ENCODE measurements around the gene STX7.

STX7 gene

DNA sequence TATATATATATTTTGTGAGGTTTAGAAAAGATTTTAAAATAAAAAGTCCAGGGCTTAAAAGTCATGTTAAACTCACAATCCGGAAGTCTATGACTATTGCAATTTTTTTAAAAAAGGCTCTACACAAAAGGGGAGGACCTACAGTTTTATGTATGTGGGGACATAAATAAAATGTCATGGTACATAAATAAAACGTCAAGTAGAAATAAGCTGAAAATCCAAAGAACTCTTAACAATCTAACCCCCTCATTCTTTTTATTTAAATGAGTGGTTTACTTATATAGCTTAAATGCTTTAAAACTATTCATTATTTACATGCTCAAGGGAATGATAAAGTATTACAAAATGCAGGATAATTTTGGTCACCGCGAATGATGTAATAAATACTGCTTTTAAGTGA is 36.2 kb downstream of the STX7 start:
- DNase-seq (ENCODE audit: low spot score) = no peak

DNA sequence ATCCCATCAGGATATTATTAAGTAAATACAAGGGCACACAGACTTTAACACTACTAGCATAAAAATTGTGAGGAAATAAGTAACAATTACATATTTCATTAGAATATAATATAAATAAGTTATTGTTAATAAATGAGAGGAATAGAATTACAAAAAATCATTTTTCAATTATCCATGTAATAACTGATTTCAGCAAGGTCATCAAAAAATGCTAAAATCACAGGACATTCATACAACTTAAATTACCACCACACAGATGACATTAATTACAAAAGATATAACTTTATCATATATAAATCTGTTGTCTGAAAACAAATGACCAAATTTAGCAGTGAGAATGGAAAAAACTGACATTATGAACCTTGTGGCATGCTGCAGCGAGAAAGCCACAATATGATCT is 37.0 kb downstream of the STX7 start:
- DNase-seq (ENCODE audit: low spot score) = no peak

DNA sequence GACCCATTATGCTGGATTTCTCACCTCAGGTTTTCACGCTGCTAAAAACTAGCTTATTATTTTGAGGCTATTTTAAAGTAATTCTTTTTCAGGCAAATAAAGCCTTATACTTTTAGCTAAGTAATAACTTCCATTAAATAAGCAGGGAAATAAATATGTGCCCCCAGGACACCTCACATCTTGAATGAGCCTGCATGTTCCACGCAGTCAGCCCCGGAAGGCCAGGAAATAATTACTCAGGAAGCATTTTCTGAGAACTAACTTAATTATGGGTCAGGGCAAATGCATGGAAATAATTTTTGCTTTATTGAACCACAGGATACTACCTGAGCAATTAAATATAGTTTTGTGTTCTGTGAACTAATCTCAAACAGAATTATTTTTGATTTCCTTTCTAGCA is 41.1 kb downstream of the STX7 start:
- DNase-seq (ENCODE audit: low spot score) = no peak

DNA sequence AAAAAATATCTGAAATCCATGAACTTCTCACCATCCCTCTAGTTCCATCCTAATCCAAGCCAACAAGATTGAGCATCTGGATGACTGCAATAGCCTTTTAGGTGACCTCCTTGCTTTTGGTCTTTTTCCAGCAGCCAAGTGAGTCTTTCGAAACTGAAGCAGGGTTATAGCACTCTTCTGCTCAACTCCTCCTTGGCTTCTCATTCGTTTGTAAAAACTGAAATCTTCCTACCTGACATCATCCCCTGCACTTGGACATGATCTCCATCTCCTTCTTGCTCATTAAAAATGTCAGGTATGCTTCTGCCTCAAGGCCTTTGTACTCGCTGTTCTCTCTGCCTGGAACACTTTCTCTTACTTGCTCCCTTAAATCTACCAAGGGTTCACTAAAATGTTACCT is 46.0 kb downstream of the STX7 start:
- no peak for DNase-seq (ENCODE audit: low spot score)

DNA sequence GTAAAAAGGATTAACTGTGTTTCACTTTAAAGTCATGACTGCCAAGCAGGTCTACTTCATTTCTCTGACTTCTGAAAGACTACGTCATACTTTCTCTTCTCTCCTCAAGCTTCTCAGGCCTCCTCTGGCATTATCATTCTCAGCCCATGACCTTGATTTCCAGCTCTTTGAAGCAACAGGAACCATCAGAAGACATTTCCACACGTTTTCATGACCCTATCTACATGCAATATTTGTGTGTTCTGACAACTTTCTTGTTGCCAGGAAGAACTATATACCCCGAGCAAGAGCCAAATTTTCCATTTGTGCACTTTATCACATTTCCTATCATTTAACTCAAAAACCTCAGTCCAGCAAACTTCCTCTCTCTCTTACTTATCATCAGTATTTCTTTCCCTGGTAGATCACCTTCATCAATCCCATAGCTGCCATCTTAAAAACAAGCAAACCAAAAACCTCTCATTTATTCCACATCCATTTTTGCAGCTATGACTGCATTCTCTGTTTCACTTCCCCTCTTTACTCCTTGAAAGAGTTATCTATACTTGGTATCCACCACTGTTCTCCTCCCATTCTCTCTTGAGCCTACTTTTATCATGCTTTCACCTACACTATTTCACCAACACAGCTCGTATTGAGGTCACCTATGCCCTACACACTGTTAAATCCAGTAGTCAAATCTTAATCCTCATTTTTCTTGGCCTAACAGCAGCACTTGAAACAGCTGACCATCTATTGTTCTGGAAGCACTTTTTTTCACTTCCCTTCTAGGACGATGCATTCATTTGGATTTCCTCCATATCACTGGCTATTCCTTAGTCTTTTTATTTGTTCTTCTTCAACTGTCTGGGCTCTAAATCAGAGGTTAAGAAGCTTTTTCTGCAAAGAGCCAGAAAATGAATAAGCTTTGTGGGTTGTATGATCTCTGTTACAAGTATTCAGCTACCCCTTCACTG is 47.1 kb downstream of the STX7 start:
- DNase-seq (ENCODE audit: low spot score) = no peak

DNA sequence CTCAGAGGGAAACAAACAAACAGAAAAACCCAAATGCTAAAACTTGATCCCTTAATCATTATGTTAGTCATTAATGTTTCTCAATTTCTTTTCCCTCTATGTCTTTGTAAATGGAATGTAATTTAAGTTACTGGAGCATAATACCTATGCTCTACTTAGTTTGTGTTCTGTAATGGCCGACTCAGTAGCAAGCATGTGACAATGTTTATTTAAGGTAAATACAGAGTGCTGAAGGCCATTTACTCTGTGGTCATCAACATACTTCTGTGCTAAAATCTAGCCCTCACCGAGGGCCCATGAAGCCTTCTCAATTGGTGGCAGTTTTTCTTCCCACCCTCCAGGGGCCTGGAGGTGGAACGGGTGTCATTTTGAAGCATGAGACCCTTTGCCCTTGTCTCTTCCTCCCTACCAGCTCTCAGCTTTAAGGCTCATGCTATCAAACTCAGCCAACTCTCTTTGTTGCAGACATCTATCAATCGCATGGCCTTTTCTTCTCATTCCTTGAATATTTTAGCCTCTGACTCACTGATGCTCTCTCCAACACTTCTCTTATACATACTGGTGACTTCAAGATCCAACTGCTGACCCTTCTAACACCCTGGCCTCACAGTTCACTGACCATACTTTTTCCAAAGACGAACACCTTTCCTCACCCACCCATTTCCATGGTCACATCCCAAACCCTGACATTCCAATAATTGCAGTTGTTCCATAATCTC is 48.2 kb downstream of the STX7 start:
- no peak for DNase-seq (ENCODE audit: low spot score)

DNA sequence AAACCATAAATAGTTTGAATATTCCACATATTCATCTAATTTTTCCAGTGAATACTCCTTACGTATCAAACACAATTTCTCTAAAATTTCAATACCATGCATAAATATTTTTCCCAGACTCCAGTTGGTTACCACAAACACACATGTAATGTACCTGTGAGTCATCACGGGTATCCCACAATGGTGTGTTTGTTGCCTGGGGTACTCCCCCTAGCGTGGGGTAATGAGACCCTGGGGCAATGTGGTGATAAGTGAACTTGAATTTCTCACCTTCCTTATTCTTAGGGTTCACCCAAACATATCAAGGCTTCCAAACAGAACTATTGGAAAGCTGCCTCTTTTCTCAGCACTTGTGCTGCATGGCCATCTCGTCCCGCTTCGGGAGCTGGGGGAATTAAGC is 51.0 kb downstream of the STX7 start:
- DNase-seq (ENCODE audit: low spot score) = no peak

DNA sequence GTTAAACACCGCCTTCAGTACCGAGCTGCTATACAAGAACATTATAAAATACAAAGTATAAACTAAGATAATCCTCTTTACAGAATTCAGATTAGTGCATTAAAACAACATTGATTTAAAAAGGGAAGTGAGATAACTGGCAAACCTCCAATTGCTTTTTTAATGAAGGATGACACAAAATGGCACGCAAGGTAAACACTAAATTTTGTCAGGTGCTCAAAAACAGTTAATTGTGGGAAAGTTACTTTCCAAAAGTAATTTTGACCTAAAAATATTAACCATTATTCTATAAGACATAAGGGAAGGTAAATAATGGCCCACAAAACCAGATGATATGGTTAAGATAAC is 53.3 kb downstream of the STX7 start:
- DNase-seq (ENCODE audit: low spot score) = no peak

DNA sequence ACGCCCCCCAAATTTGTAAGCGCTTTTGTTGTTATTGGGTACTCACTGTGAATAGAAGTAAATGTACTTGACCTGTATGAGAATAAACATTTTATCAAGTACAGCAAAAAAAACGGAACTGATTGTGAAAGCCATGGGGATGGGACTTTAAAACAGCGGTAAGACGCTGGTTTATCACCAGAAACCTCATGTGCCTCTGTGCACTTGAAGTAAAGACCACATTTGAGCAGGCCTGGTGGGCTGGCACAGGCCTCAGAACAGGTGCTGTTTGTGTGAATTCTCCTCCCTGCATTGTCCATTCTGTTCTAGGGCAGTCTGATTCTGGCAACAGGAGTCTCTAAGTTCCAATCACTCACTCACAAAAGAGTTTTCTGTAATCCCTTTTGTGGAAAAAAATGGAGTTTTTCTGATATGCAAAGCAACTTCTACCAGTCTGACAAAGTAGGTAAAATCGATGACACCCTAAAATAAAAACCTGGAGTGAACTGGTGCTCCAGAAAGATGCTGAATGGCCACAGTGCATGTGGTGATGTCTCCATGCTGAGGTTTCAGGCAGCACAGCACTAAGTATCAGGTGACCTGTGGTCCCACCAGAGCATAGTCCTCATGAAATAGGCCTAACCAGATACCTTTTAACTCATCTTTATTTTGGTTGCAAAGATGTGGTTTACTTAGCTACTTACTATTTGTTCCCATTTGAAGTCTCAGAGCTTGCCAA is 53.9 kb downstream of the STX7 start:
- DNase-seq (ENCODE audit: low spot score) = no peak

DNA sequence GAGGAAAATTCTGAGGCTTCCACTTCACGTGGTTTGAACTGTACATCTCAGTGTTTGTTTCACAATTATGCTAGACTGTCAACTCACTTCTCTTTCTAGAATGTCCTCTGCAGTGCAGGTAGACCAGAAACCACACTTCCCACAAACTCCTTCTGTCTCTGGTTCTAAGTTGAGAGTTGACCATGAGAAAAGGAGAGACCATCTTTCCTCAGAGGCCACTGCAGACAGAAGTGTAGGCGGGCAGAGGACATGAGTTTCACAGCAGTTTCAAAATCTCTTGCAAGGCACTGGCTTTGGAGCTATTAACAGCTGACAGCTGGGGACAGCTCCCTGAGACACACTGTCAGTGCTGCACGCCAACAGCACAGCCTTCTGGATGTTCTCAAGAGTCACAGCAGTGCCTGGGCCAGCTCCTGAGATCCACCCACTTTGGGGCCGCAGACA is 56.2 kb downstream of the STX7 start:
- DNase-seq (ENCODE audit: low spot score) = no peak

DNA sequence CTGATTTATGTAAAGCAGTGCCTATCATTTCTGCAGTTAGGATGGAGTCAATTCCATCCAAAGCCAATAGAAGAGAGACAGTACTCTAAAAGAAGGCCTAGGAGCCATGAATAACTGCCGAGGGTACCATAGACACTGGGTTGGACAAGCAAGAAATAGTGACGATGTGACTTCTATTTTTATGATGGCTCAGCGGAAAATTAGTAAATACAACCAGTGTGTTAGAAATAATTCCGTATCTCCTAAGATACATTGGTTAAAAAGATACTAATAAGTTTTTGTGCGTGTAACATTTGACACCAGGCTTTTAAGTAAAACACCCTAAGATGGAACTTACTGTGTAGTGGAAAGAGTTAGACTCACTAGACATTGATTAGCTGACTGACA is 66.1 kb downstream of the STX7 start:
- no peak for DNase-seq (ENCODE audit: low spot score)

DNA sequence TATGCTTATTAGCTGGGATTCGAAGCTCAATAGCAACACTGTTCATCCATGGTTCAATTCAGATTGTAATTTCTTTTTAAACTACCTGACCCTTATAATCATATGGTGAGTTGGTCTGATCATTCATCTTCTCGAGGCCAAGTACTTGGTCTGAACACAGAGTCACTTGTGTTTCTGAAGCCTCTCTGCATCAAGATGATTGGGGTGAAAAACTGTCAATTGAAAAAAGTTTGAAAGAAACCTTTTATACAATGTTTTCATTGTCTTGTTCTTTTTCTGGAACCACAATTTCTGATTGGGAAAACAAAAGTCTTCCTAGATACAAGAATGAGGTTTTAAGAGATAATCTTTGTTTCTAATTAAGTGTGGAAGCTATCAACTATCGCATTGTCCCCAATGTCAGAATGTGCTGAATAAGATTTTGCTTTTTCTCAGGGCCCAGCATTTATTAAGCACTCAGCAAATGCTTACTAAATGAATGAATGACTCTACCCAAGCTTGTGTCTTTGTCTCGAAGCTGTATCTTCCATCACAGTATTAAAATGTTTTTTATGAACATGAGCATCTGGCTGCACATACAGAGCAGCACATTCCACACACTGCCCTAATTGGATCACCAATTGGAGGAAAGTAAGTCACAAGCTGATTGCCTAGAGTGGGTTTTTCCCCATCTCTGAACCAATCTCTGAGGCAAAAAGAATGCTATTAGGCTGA is 66.6 kb downstream of the STX7 start:
- DNase-seq (ENCODE audit: low spot score) = no peak

DNA sequence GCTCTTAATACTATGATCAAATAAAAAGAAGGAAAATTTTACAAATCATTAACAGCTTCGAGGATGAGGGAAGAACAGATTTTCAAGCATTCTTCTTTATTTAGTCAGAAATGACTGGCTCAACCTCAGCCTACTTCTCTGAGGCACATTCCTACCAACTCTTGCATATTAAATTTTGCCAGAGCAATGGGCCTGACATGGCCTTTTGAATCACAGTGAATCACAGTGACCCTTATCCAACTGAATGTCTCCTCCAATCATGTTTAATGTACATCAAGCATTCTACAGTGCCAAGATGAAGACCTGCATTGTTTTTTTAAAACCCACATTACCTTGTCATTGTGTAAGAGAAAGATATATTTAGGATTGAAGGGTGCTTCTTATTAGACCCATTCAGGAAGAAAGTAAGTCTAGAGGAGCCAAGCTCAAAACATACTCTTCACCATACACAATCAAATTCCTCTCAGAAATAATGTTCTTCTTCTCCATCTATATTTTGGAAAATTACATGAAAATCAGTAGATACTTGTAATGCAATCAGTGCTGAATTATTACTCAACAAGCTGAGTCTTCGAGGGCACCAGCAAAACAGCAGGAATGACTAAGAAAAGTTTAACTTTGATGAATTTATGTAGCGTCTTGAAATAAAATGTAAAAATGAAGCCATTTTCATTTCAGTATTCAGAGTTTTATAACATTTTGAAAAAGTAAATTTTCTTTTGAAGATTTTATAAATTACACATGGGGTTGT is 67.5 kb downstream of the STX7 start:
- no peak for DNase-seq (ENCODE audit: low spot score)

DNA sequence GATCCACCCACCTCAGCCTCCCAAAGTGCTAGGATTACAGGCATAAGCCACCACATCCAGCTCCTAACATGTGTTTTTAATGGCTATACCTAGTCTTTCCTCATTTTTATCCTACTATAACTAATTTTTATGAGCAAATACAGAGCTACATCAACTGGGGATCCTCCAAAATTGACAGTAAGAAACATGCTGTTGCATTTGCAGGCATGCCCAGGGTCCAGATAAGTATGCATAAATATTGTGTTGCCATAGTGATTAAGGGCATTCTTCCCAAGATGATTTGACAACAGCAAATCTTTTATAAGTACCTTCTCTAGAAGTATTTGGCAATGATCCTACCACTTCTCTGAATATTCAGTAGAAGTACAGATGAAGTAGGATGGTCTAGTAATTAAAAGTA is 69.7 kb downstream of the STX7 start:
- no peak for DNase-seq (ENCODE audit: low spot score)

DNA sequence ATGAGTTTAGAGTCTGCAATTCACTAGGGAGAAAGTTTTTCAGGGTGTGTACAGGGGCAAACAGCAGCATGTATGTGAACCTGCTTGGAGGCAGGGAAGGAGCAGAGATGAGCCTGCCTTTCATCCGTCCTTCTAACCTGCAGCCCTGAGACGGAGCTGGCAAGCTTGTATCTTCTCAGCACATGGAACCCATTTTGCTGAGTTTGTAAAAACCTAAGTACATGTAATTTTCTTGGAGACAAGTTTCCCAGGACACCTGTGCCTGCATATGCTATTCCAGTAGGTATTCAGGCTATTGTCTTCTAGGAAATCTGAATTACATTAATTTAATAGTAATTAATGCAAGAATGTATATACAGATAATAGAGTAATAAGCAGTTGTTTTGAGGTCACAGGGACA is 82.8 kb downstream of the STX7 start:
- no peak for DNase-seq (ENCODE audit: low spot score)

DNA sequence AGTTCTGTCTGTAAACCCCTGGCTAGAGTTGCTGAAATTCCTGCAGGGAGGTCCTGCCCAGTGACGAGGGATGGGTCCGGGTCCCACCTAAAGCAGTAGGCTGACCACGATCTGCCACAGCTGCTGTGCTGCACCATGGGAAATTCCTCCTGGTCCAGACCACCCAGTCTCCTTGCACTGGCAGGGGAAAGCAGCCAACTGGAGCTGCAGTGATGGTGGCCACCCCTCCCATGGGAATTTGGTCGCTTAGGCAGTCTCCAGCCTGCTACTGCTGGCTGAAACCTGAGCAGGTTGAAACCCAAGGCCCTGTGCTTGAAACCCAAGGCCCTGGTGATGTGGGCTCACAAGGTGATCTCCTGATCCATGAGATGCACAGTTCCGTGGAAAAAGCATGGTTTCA is 87.7 kb downstream of the STX7 start:
- no peak for DNase-seq (ENCODE audit: low spot score)

DNA sequence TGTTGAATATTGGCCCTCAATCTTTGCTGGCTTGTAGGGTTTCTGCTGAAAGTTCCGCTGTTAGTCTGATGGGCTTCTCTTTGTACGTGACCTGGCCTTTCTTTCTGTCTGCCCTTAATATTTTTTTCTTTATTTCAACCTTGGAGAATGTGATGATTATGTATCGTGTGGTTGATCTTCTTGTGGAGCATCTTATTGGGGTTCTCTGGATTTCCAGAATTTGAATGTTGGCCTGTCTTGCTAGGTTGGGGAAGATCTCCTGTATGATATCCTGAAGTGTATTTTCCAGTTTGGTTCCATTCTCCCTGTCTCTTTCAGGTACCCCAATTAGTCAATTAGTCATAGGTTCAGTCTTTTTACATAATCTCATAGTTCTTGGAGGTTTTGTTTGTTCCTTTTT is 89.1 kb downstream of the STX7 start:
- DNase-seq (ENCODE audit: low spot score) = no peak

DNA sequence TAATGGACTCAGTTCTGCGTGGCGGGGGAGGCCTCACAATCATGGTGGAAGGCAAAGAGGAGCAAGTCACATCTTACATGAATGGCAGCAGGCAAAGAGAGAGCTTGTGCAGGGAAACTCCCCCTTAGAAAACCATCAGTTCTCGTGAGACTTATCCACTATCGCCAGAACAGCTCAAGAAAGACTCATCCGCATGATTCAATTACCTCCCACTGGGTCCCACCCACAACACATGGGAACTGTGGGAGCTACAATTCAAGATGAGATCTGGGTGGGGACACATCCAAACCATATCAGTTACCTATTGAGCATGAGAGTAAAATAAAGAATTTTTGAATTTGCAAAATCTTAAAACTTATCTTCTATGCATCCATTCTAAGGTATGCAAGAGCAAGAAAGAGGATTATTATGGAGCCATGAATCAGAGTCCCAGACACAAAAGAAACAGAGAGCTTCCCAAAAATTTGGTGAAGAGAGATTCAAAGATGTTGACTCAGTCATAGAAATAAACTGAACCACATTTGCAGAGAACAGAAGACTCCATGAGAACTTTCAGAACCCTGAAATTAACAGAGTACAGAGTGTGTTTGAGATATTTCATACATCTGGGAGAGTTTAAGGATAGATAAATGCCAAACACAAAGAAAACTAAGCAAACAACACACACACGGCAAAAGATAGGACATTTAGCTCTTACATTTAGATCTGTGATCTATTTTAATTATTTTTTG is 94.5 kb downstream of the STX7 start:
- DNase-seq (ENCODE audit: low spot score) = no peak

DNA sequence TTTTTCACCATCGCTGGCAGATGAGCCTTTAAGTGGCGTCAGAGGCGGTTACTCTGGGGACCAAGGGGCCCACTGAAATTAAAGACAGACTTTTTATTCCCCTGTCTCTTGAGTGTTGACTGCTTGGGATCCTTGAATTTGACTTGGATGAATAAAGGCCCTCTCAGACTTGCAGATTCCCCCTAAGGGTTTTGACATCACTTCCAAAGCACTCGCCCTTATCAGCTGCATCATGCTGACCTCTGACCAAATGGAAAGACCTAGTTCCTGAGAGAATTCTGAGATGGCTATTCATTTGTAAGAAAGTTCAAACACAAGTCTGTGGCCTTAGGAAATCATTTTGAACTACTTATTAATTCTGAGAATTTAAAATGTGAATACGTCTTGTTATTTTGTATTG is 98.2 kb downstream of the STX7 start:
- no peak for DNase-seq (ENCODE audit: low spot score)

DNA sequence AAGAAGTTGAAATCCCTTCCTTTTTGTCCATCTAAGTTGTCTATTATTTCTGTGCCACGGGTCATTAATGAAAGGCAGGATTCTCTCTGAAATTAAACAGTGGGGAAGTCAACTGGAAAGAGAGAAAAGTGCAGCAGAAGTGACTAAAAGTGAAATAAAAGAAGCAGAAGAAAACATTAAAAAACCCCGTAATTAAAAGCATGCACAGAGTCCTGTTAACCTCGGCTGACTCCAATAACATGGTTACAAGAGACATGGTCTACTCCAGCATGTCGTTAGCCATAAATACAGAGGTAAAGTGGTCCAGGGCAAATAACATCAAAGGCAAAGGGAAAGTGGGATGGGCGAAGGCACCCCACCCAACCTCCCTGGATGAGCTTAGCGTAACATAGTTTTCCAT is 98.6 kb downstream of the STX7 start:
- no peak for DNase-seq (ENCODE audit: low spot score)

DNA sequence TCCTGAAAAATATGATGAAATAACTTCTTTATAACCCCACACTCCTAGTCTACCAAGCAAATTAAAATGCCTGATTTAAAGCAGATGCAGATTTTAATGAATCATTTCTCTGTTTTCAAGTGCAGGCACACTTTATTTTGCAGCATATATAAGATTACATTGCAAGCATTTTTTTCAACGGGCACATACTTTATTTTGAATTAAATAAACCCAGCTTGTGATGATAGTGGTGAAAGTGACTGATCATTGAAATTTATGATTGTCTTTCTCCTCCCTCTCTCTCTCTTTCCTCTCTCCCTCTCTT is 99.5 kb downstream of the STX7 start:
- no peak for DNase-seq (ENCODE audit: low spot score)
